Retinal pigment epithelial cell (primary cell): ENCODE results near the gene SERPINB5.

Experiments
- DNase-seq: peaks from one replicate; pipeline ENCODE4 v3.0.0-alpha.2; 2010; ENCODE audit warnings: low read depth
- H3K4me3 ChIP-seq: 2 replicates; pipeline ENCODE4 v1.5.1; 2011; ENCODE audit warnings: mild to moderate bottlenecking, low read length, control low read depth, moderate library complexity
- TF ChIP-seq, protein P1 (sequence below): conservative IDR thresholded peaks from 2 replicates; pipeline ENCODE4 v1.5.1; 2011; ENCODE audit warnings: low read depth, low read length, control low read depth, inconsistent platforms

SERPINB5 gene

DNA sequence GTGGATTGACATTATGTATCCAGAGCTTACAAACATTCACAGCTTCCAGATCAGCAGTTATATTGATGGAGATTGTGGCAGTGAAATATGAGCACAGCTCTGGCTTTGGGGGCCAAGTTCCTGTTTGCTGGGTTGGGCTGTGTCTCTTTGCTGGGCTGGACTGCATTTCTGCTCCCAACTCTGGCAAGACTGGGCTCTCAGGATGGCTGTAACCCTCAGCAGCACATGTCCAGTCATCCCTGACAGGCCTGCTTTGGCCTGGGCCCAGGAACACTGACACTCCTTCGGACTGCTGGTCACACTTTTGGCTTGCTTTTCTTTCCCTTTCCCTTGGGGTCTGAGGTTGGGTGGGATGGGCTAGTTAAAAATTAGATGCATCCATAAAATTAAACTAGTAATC lies 36.5 kb upstream of the SERPINB5 start:
- TF ChIP-seq, protein P1, sequence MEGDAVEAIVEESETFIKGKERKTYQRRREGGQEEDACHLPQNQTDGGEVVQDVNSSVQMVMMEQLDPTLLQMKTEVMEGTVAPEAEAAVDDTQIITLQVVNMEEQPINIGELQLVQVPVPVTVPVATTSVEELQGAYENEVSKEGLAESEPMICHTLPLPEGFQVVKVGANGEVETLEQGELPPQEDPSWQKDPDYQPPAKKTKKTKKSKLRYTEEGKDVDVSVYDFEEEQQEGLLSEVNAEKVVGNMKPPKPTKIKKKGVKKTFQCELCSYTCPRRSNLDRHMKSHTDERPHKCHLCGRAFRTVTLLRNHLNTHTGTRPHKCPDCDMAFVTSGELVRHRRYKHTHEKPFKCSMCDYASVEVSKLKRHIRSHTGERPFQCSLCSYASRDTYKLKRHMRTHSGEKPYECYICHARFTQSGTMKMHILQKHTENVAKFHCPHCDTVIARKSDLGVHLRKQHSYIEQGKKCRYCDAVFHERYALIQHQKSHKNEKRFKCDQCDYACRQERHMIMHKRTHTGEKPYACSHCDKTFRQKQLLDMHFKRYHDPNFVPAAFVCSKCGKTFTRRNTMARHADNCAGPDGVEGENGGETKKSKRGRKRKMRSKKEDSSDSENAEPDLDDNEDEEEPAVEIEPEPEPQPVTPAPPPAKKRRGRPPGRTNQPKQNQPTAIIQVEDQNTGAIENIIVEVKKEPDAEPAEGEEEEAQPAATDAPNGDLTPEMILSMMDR = no peak
- H3K4me3 ChIP-seq = no peak overlapping the region
- no peak for DNase-seq

DNA sequence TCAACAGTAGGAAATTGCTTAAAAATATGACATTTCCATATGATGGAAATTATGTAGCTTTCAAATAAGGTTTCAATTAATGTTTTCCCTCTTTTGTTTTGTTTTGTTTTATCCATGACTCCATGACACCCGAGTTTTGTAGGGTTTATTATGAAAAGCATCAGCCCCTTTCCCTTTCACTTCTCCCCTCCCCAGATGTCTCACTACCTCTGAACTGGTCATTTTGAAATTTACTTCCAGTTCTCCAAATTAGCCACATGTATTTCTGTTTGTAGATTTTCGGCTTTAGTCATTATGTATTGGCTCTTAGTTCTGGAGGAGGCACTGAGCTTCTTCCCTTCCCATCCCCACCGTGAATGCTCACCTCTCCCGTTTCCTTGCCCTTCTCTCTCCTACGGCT lies 35.9 kb upstream of the SERPINB5 start:
- H3K4me3 ChIP-seq = no peak overlapping the region
- TF ChIP-seq, protein P1 = no peak
- DNase-seq = no peak

- TF ChIP-seq, protein P1 = no peak
- H3K4me3 ChIP-seq = no peak overlapping the region
- DNase-seq = no peak
These were observed 32.9 kb upstream of the SERPINB5 start for GRCh38 chr18:63443829-63444228.

DNA sequence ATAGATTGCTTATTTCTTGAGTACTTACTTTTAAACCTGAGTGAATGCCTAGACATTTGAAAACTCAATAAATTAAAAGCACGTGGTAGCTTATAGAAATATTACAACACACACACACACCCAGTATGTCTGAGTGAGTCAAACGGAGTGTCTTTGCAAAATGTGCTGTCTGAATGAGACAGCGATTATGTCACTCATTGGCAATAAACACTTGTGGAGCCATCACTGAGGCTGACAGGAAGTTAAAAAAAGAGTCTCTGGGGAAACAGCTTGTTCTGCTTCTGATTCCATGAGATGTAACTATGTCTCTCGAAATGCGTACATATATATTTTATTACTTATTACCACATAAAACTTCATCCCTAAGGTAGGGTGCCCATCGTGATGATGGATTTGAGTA lies 32.2 kb upstream of the SERPINB5 start:
- H3K4me3 ChIP-seq = no peak overlapping the region
- no peak for DNase-seq
- TF ChIP-seq, protein P1 = no peak

- DNase-seq = no peak
- H3K4me3 ChIP-seq = no peak overlapping the region
- TF ChIP-seq, protein P1 = no peak
These were observed 31.7 kb upstream of the SERPINB5 start for GRCh38 chr18:63445037-63445436.

- H3K4me3 ChIP-seq = no peak overlapping the region
- DNase-seq = no peak
- TF ChIP-seq, protein P1 = no peak
These were observed 30.5 kb upstream of the SERPINB5 start for GRCh38 chr18:63446266-63446665.

DNA sequence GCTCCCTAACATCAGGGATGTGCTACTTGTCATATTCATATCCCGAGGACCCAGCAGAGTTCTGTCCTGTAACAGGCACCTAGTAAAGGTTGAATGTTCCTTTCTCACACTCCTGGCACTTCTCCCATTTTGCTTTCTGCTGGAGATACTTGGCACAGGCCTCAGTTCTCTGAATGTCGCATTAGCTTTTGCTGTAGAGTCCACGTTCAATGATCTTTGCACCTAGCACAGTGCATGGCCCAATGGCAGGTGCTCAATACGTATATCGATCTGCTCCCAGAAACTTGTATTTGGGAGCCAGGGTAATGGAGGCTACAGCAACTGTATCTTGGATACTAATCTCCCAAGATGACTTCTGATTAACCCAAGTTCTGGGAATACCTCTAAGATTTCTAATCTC lies 29.7 kb upstream of the SERPINB5 start:
- no peak for DNase-seq
- TF ChIP-seq, protein P1 = no peak
- H3K4me3 ChIP-seq = no peak overlapping the region
